A549 (cell line): Measurements from ENCODE around the gene TOGARAM2. TPM values are rescaled to one million over a fixed set of nuclear protein-coding genes. Genes with fewer than 3 reads are reported as not detected.

Experiments
- ATAC-seq, 2 experiments: fragments of 200-7000 bp in 1 of 2; fragments of >200 bp in 1 of 2; cut with Nextera tagmentation in 1 of 2; cut with Tn5 transposase in 1 of 2; 3 replicates each; pipeline versions ENCODE4 v1.8.0 to v1.9.1; 2018 to 2020; ENCODE audit warnings: mild to moderate bottlenecking in 1 of 2, moderate library complexity in 1 of 2
- CTCF ChIA-PET: fragments of 300-600 bp; sonication (Branson Sonifier 250); formaldehyde crosslinking; extraction: SDS; loops from one replicate; lab custom pipeline; 2021; ENCODE audit warnings: antibody characterized with exemption, inconsistent platforms; lab: Yijun Ruan, JAX
- POLR2A ChIA-PET: fragments of 350-600 bp; formaldehyde crosslinking; extraction: SDS; loops from one replicate; lab custom pipeline; 2021; ENCODE audit warnings: antibody characterized with exemption, inconsistent platforms; lab: Yijun Ruan, JAX
- DNase-seq, 2 experiments: peaks; one replicate each; pipeline versions ENCODE4 v3.0.0 to v3.0.0-alpha.2; 2011 to 2016; ENCODE audit warnings: low read depth in 1 of 2, low spot score in 1 of 2
- FAIRE-seq: peaks from 2 replicates; lab custom pipeline; 2011; peaks lifted over from hg19 to GRCh38; lab: Jason Lieb, UNC
- H3K27ac ChIP-seq, 2 experiments: fragments of >200 bp; sonication (Bioruptor Twin); formaldehyde crosslinking; 3 replicates each; pipeline ENCODE4 v1.5.1; 2016 to 2017
- H3K4me1 ChIP-seq: fragments of >200 bp; sonication (Bioruptor Twin); formaldehyde crosslinking; 3 replicates; pipeline ENCODE4 v1.6.1; 2016
- H3K4me2 ChIP-seq: fragments of >200 bp; sonication (Bioruptor Twin); formaldehyde crosslinking; 3 replicates; pipeline ENCODE4 v1.6.1; 2016
- H3K4me3 ChIP-seq: fragments of >200 bp; sonication (Bioruptor Twin); formaldehyde crosslinking; 3 replicates; pipeline ENCODE4 v1.5.1; 2016
- H3K9me3 ChIP-seq: fragments of >200 bp; sonication (Bioruptor Twin); formaldehyde crosslinking; 3 replicates; pipeline ENCODE4 v1.6.1; 2016
- ATOH8 ChIP-seq: fragments of 250-450 bp; sonication (Bioruptor Pico); IDR thresholded peaks from 2 replicates; pipeline ENCODE4 v1.5.0; 2020; ENCODE audit warnings: low read depth, mild to moderate bottlenecking, moderate library complexity
- CBX8 ChIP-seq: fragments of 200-600 bp; sonication (generic); IDR thresholded peaks from 2 replicates; pipeline ENCODE4 v1.6.1; 2016
- CEBPB ChIP-seq, 2 experiments: fragments of >200 bp in 1 of 2; sonication (Bioruptor Twin) in 1 of 2; formaldehyde crosslinking in 1 of 2; IDR thresholded peaks; 2 replicates each; pipeline ENCODE4 v1.6.1; 2012 to 2016
- ELK1 ChIP-seq: fragments of 150-350 bp; IDR thresholded peaks from 2 replicates; pipeline ENCODE4 v1.6.1; 2014; ENCODE audit warnings: low read depth, mild to moderate bottlenecking, low read length
- EP300 ChIP-seq, 2 experiments: fragments of >200 bp; sonication (Bioruptor Twin); formaldehyde crosslinking; IDR thresholded peaks; 2 replicates in 1 of 2; 3 replicates in 1 of 2; pipeline ENCODE4 v1.6.1; 2016 to 2017
- GATA3 ChIP-seq: IDR thresholded peaks from 2 replicates; pipeline ENCODE4 v1.6.1; 2012; ENCODE audit warnings: borderline replicate concordance
- HDAC2 ChIP-seq: fragments of 200-600 bp; sonication (generic); IDR thresholded peaks from 2 replicates; pipeline ENCODE4 v1.6.1; 2016
- HEYL ChIP-seq: fragments of 250-450 bp; sonication (Bioruptor Pico); IDR thresholded peaks from 2 replicates; pipeline ENCODE4 v1.8.0; 2021; ENCODE audit warnings: mild to moderate bottlenecking, moderate library complexity
- HMGXB4 ChIP-seq: fragments of 250-450 bp; sonication (Bioruptor Pico); IDR thresholded peaks from 2 replicates; pipeline ENCODE4 v1.5.0; 2021; ENCODE audit warnings: mild to moderate bottlenecking, moderate library complexity, borderline replicate concordance
- HOXB13 ChIP-seq: fragments of 250-450 bp; sonication (Bioruptor Pico); IDR thresholded peaks from 2 replicates; pipeline ENCODE4 v1.5.0; 2020; ENCODE audit warnings: low read depth, mild to moderate bottlenecking, moderate library complexity
- HOXB5 ChIP-seq: fragments of 250-450 bp; sonication (Bioruptor Pico); IDR thresholded peaks from 2 replicates; pipeline ENCODE4 v1.5.0; 2020; ENCODE audit warnings: mild to moderate bottlenecking, moderate library complexity
- KDM5A ChIP-seq: fragments of 200-600 bp; sonication (generic); IDR thresholded peaks from 2 replicates; pipeline ENCODE4 v1.6.1; 2016; ENCODE audit warnings: antibody characterized with exemption, mild to moderate bottlenecking
- MAFK ChIP-seq: fragments of 450-650 bp; IDR thresholded peaks from 2 replicates; pipeline ENCODE4 v1.6.1; 2014; ENCODE audit not compliant: partially characterized antibody
- RAD21 ChIP-seq, 2 experiments: fragments of >200 bp in 1 of 2; sonication (Bioruptor Twin) in 1 of 2; formaldehyde crosslinking in 1 of 2; IDR thresholded peaks in 1 of 2; conservative IDR thresholded peaks in 1 of 2; 2 replicates in 1 of 2; 3 replicates in 1 of 2; pipeline ENCODE4 v1.6.1; 2012 to 2018; ENCODE audit warnings: inconsistent platforms in 1 of 2
- RCOR1 ChIP-seq: fragments of 150-350 bp; IDR thresholded peaks from 2 replicates; pipeline ENCODE4 v1.6.1; 2014; ENCODE audit warnings: antibody characterized with exemption, low read length, low read depth
- ZSCAN20 ChIP-seq: fragments of 250-450 bp; sonication (Bioruptor Pico); IDR thresholded peaks from 2 replicates; pipeline ENCODE4 v1.8.0; 2022; ENCODE audit warnings: mild to moderate bottlenecking, moderate library complexity
- WGBS: methylation state at CpG from one replicate; pipeline ENCODE4 v1.1.6; 2017; ENCODE audit errors: missing lambda C conversion rate; 5-methylcytosine and 5-hydroxymethylcytosine counted together
- polyA plus RNA-seq, 4 experiments: library from polyadenylated mRNA; depleted of rRNA in 3 of 4; stranded (reverse); fragments of >200 nt; fragmentation: RNase III in 1 of 4; extraction: RNeasy Plus Mini Kit Qiagen cat#74134 plus additional on column Dnase treatment in 1 of 4; gene quantifications; 2 replicates in 3 of 4; 3 replicates in 1 of 4; pipeline ENCODE4 v1.2.3, GENCODE V29; 2011 to 2017

The TOGARAM2 gene
- polyA plus RNA-seq, 2 of the 4 experiments (the other 2 are of a cell fraction), result 0.14 to 0.35 TPM

- ChIA-PET CTCF (interaction anchor here (1.2 to 1.9 kb wide), 2 partner anchors 11 to 56 kb away, joined by 3 to 5 read pairs; no protein-coding TSS in a partner anchor), POLR2A (no interaction called here)
- Histone ChIP-seq H3K27ac (no peak overlapping the region), H3K9me3 (no peaks in the 10 kb centered on the region), H3K4me3 (no peak overlapping the region), H3K4me1 (no peaks in the 10 kb centered on the region), H3K4me2 (no peak overlapping the region)
- 76% methylated on average over 13 of the region's 13 CpGs for WGBS
- TF ChIP-seq MAFK, result no peak
- peak in 1 of 2 experiments; percentile 17; a peak in 2 of 6 replicates for ATAC-seq
- DNase-seq, result no peak
- FAIRE-seq, result no peak
These were observed 33.8 kb downstream of the TOGARAM2 start for GRCh38 chr2:29014811-29015421.

GRCh38 chr2:29015701-29016470 is 34.8 kb downstream of the TOGARAM2 start:
- CTCF ChIA-PET, result interaction anchor here (0.6 to 2.5 kb wide), 5 partner anchors 10 to 1011 kb away, joined by 3 to 7 read pairs (median 4); no protein-coding TSS in a partner anchor
- POLR2A ChIA-PET, result no interaction called here
- Histone ChIP-seq H3K4me1 (no peaks in the 10 kb centered on the region), H3K4me2 (no peak overlapping the region), H3K4me3 (no peak overlapping the region), H3K9me3 (no peaks in the 10 kb centered on the region), H3K27ac (no peak overlapping the region)
- TF ChIP-seq CEBPB (IDR thresholded peaks at IDR 0.05) (no peak), HEYL (CRISPR knock-in tag) (no peak), GATA3 (no peak), HOXB13 (CRISPR knock-in tag) (no peak), ELK1 (no peak), ZSCAN20 (no peak), RCOR1 (no peak), CBX8 (no peak), HOXB5 (no peak)
- FAIRE-seq (no peak), ATAC-seq (no peak), DNase-seq (no peak)
- WGBS, result 88% methylated on average over 17 of the region's 17 CpGs

GRCh38 chr2:29016504-29016903 is 35.4 kb downstream of the TOGARAM2 start:
- TF ChIP-seq HMGXB4 (CRISPR knock-in tag) (no peak), HDAC2 (no peak), HOXB5 (no peak), HOXB13 (CRISPR knock-in tag) (no peak), ATOH8 (CRISPR knock-in tag) (no peak), ELK1 (no peak), EP300 (IDR thresholded peaks at IDR 0.05) (no peak), GATA3 (no peak), KDM5A (no peak), RAD21 (conservative IDR thresholded peaks at IDR 0.05 in 1 of 2, IDR thresholded peaks at IDR 0.05 in 1 of 2) (no peak)
- TF ChIP-seq, all 56 proteins: peak for 0
- WGBS, result 50% methylated on average over 5 of the region's 5 CpGs
- Histone ChIP-seq H3K4me3 (no peak overlapping the region), H3K9me3 (no peaks in the 10 kb centered on the region), H3K4me1 (no peaks in the 10 kb centered on the region), H3K4me2 (no peak overlapping the region), H3K27ac (no peak overlapping the region)
- FAIRE-seq, result no peak
- DNase-seq, result no peak
- CTCF ChIA-PET, result interaction anchor here (0.6 to 2.5 kb wide), 4 partner anchors 12 to 1010 kb away, joined by 3 to 7 read pairs (median 4); no protein-coding TSS in a partner anchor
- no peak for ATAC-seq
- POLR2A ChIA-PET, result no interaction called here
